HL-60 (cell line): ENCODE data around the gene BUB3.

Source experiments
- CTCF ChIP-seq: IDR thresholded peaks from one replicate; pipeline ENCODE4 v1.5.1; 2011; ENCODE audit warnings: low read length, control low read depth, inconsistent platforms; ENCODE audit not compliant: insufficient read depth
- GABPA ChIP-seq: IDR thresholded peaks from 2 replicates; pipeline ENCODE4 v1.6.1; 2012; ENCODE audit warnings: low read depth
- POLR2AphosphoS5 ChIP-seq: IDR thresholded peaks from 2 replicates; pipeline ENCODE4 v1.6.1; 2012; ENCODE audit warnings: low read depth
- REST ChIP-seq: IDR thresholded peaks from 2 replicates; pipeline ENCODE4 v1.6.1; 2012; ENCODE audit warnings: low read depth; ENCODE audit not compliant: insufficient replicate concordance
- SPI1 ChIP-seq: IDR thresholded peaks from 2 replicates; pipeline ENCODE4 v1.6.1; 2012; ENCODE audit warnings: low read depth, mild to moderate bottlenecking, borderline replicate concordance

GRCh38 chr10:123203393-123204126 lies 49.4 kb downstream of the BUB3 start:
- TF ChIP-seq POLR2AphosphoS5 (no peak), SPI1 (no peak), CTCF (no peak), REST (no peak), GABPA (no peak)
